ENCODE data around the gene GINM1.
A peak's percentile ranks its signal among the peaks of the same experiment; 100 is the strongest.

Gene GINM1

GRCh38 chr6:149565527-149566409, at the start of gene GINM1:
TSS of gene GINM1 (plus strand) at chr6:149566375. CDS start at chr6:149566415, 40 bp downstream.
- TF ChIP-seq MAX (IDR thresholded peaks at IDR 0.05), result peak; percentile 67
- 0 out of 2 replicates have a peak, but pooled peaks have one; percentile 19 for TF ChIP-seq TEAD4 (IDR thresholded peaks at IDR 0.05)
- no peak for TF ChIP-seq CEBPB (IDR thresholded peaks at IDR 0.05)
- peak; percentile 50 for TF ChIP-seq REST (IDR thresholded peaks at IDR 0.05; ENCODE audit: low read depth)
- TF ChIP-seq ZBTB7A (IDR thresholded peaks at IDR 0.05; ENCODE audit: low read depth), result 0 out of 2 replicates have a peak, but pooled peaks have one; percentile 72
- no peak for TF ChIP-seq USF1 (IDR thresholded peaks at IDR 0.05)
- TF ChIP-seq TCF12 (IDR thresholded peaks at IDR 0.05; ENCODE audit: low read depth), result peak; percentile 64
- no peak; the same call in 1 of the 2 replicates for TF ChIP-seq TAF1 (IDR thresholded peaks at IDR 0.05; ENCODE audit: low read depth)
- TF ChIP-seq EGR1 (IDR thresholded peaks at IDR 0.05), result no peak
- TF ChIP-seq YY1 (IDR thresholded peaks at IDR 0.05; ENCODE audit: low read depth), result peak; percentile 68; the same call in 1 of the 2 replicates
- no peak for TF ChIP-seq CREB1 (IDR thresholded peaks at IDR 0.05; ENCODE audit: low read depth)
- TF ChIP-seq EP300 (IDR thresholded peaks at IDR 0.05; ENCODE audit: borderline replicate concordance), result no peak; the same call in 1 of the 2 replicates
- TF ChIP-seq NFIC (IDR thresholded peaks at IDR 0.05), result peak; percentile 93
- peak; percentile 40; the same call in 1 of the 2 replicates for TF ChIP-seq FOXM1 (IDR thresholded peaks at IDR 0.05; ENCODE audit: borderline replicate concordance, low read depth)
- peak; percentile 52 for TF ChIP-seq RAD21 (IDR thresholded peaks at IDR 0.05; ENCODE audit: low read depth)

GRCh38 chr6:149529650-149530049, 36.5 kb upstream of the GINM1 start:
- TF ChIP-seq TAF1 (IDR thresholded peaks at IDR 0.05; ENCODE audit: low read depth), result no peak
- TF ChIP-seq TEAD4 (IDR thresholded peaks at IDR 0.05), result no peak
- TF ChIP-seq EP300 (IDR thresholded peaks at IDR 0.05; ENCODE audit: borderline replicate concordance), result no peak
- no peak for TF ChIP-seq FOXM1 (IDR thresholded peaks at IDR 0.05; ENCODE audit: borderline replicate concordance, low read depth)
- no peak for TF ChIP-seq CREB1 (IDR thresholded peaks at IDR 0.05; ENCODE audit: low read depth)
- no peak for TF ChIP-seq USF1 (IDR thresholded peaks at IDR 0.05)
- TF ChIP-seq REST (IDR thresholded peaks at IDR 0.05; ENCODE audit: low read depth), result no peak
- no peak for TF ChIP-seq RAD21 (IDR thresholded peaks at IDR 0.05; ENCODE audit: low read depth)
- no peak for TF ChIP-seq EGR1 (IDR thresholded peaks at IDR 0.05)

GRCh38 chr6:149534742-149535141, 31.4 kb upstream of the GINM1 start:
- TF ChIP-seq USF1 (IDR thresholded peaks at IDR 0.05) (no peak), EGR1 (IDR thresholded peaks at IDR 0.05) (no peak), TAF1 (IDR thresholded peaks at IDR 0.05; ENCODE audit: low read depth) (no peak), REST (IDR thresholded peaks at IDR 0.05; ENCODE audit: low read depth) (no peak), CEBPB (IDR thresholded peaks at IDR 0.05) (no peak), RAD21 (IDR thresholded peaks at IDR 0.05; ENCODE audit: low read depth) (no peak), MAX (IDR thresholded peaks at IDR 0.05) (no peak), CREB1 (IDR thresholded peaks at IDR 0.05; ENCODE audit: low read depth) (no peak), NFIC (IDR thresholded peaks at IDR 0.05) (no peak), TEAD4 (IDR thresholded peaks at IDR 0.05) (no peak)

All from Ishikawa (cell line).